Heart left ventricle (tissue), 13 donors: ENCODE results near the gene TCF7L2.

ENCODE experiments used
- POLR2A ChIP-seq, 2 donors: fragments of 450-650 bp; IDR thresholded peaks; one replicate each; pipeline ENCODE4 v1.6.1; 2017; ENCODE audit warnings: antibody characterized with exemption in 2 of 2, mild to moderate bottlenecking in 2 of 2, moderate library complexity in 2 of 2
- TF ChIP-seq, protein P1 (sequence below), 12 donors: fragments of 200-600 bp; sonication (generic) in 4 of 12; IDR thresholded peaks; one replicate each; pipeline versions ENCODE4 v1.5.0 to v1.8.0; 2018 to 2022; ENCODE audit warnings: antibody characterized with exemption in 12 of 12, mild to moderate bottlenecking in 5 of 12
- donor health status: ischemic (EF 13 %, LVEDD 7.1; RV severe dilation, severe dysfunction).
- donor health status: DM: no; HTN: yes; CAD: no.
- donor health status: DM: no; HTN: no; CAD: no.
- donor health status: ischemic (EF 25% LVEDD 6.9; RV normal size, moderate dysfunction).
- donor health status: ischemic (EF 25% LVEDD 5.7; RV mildly dilated, moderate dysfunction).
- donor health status: ischemic (EF 35%, LVEDD 5.7; RV mildly dilated, moderate dysfunction).
- donor health status: nonischemic (EF 11% LVEDD 7.7; RV severe dilation, severe dysfunction).
- donor health status: DM: yes; HTN: yes; CAD: no.
- donor health status: PGD.
- donor health status: ischemic (EF 29% LVEDD 5.4; RV normal size, mild dysfunction).
- donor health status: nonischemic (EF 23%, LVEDD 6.1; RV moderate dilation, normal function).

DNA sequence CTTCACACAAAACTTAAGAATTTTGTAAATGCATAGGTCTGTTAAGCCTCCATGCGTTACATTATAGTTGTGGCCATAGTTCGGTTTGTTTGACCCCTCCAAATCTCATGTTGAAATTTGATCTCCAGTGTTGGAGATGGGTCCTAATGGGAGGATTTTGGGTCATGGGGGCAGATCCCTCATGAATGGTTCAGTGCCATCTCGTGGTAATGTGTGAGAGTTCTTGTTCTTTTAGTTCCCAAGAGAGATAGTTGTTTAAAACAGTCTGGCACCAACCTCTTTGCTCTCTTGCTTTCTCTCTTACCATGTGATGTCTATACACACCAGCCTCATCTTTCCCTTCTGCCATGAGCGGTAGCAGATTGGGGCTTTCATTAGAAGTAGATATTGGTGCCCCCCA is 264.3 kb downstream of the TCF7L2 start:
- TF ChIP-seq, protein P1, sequence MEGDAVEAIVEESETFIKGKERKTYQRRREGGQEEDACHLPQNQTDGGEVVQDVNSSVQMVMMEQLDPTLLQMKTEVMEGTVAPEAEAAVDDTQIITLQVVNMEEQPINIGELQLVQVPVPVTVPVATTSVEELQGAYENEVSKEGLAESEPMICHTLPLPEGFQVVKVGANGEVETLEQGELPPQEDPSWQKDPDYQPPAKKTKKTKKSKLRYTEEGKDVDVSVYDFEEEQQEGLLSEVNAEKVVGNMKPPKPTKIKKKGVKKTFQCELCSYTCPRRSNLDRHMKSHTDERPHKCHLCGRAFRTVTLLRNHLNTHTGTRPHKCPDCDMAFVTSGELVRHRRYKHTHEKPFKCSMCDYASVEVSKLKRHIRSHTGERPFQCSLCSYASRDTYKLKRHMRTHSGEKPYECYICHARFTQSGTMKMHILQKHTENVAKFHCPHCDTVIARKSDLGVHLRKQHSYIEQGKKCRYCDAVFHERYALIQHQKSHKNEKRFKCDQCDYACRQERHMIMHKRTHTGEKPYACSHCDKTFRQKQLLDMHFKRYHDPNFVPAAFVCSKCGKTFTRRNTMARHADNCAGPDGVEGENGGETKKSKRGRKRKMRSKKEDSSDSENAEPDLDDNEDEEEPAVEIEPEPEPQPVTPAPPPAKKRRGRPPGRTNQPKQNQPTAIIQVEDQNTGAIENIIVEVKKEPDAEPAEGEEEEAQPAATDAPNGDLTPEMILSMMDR (IDR thresholded peaks at IDR 0.05), result no peak
- no peak for TF ChIP-seq POLR2A (IDR thresholded peaks at IDR 0.05)
